Gastrocnemius medialis (tissue), 4 donors: Measurements from ENCODE around the gene LIAS.

Source experiments
- POLR2A ChIP-seq, 2 donors: fragments of 450-650 bp; IDR thresholded peaks; one replicate each; pipeline ENCODE4 v1.6.1; 2017; ENCODE audit warnings: antibody characterized with exemption in 2 of 2, mild to moderate bottlenecking in 2 of 2, moderate library complexity in 2 of 2
- TF ChIP-seq, protein P1 (sequence below), 5 experiments: fragments of 450-650 bp in 3 of 5; fragments of 200-600 bp in 2 of 5; sonication (generic) in 2 of 5; IDR thresholded peaks in 4 of 5; conservative IDR thresholded peaks in 1 of 5; 1 replicate in 4 of 5; 2 replicates in 1 of 5; pipeline ENCODE4 v1.5.1; 2016 to 2019; ENCODE audit warnings: antibody characterized with exemption in 5 of 5, mild to moderate bottlenecking in 3 of 5, moderate library complexity in 3 of 5

DNA sequence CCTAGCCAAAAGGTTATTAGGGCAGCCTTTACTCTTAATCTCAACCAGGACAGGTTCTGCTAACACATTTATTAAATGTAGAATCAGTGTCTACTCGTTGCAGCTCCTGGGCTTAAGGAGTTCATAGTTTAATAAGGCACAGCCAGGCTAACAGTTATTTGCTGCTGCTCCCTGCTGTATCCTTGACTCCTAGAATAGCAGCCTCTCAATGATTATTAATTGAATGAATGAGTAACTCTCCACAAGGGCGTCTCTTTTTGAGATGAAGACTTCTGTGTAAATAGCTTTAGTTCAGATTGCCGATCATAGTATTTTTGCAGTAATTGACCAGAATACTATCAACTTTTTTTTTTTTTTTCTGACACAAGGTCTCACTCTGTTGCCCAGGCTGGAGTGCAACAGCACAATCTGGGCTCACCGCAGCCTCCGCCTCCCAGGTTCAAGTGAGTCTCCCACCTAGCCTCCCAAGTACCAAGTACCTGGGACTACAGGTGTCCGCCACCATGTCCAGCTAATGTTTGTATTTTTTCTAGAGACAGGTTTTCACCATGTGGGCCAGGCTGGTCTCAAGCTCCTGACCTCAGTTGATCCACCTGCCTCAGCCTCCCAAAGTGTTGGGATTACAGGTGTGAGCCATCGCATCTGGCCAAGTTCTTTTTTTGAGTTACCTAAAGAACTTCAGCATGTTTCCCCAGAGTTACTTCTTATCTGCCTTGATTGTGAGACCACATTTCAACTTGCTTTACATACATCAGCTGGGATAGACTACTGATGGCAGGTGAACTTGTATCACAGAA lies 65.5 kb downstream of the LIAS start:
- TF ChIP-seq, protein P1, sequence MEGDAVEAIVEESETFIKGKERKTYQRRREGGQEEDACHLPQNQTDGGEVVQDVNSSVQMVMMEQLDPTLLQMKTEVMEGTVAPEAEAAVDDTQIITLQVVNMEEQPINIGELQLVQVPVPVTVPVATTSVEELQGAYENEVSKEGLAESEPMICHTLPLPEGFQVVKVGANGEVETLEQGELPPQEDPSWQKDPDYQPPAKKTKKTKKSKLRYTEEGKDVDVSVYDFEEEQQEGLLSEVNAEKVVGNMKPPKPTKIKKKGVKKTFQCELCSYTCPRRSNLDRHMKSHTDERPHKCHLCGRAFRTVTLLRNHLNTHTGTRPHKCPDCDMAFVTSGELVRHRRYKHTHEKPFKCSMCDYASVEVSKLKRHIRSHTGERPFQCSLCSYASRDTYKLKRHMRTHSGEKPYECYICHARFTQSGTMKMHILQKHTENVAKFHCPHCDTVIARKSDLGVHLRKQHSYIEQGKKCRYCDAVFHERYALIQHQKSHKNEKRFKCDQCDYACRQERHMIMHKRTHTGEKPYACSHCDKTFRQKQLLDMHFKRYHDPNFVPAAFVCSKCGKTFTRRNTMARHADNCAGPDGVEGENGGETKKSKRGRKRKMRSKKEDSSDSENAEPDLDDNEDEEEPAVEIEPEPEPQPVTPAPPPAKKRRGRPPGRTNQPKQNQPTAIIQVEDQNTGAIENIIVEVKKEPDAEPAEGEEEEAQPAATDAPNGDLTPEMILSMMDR (IDR thresholded peaks at IDR 0.05 in 4 of 5, conservative IDR thresholded peaks at IDR 0.05 in 1 of 5): no peak
- no peak for TF ChIP-seq POLR2A (IDR thresholded peaks at IDR 0.05)
